K562 (cell line): Measurements from ENCODE around the gene B4GALT5. TPM values are rescaled to one million over a fixed set of nuclear protein-coding genes. Genes with fewer than 3 reads are reported as not detected.

ENCODE experiments used
- ATAC-seq: fragments of 200-7000 bp; cut with Tn5 transposase; 3 replicates; pipeline ENCODE4 v1.9.1; 2020; ENCODE audit warnings: moderate library complexity
- BruUV-seq: library from RNA; stranded (reverse); fragments of 400-500 nt; replicated peaks from 2 replicates; lab custom pipeline; 2021; lab: Mats Ljungman, UMichigan
- CTCF ChIA-PET: fragments of 300-600 bp; formaldehyde crosslinking; extraction: SDS; loops from one replicate; lab custom pipeline; 2021; ENCODE audit warnings: low intra/inter-chr PET ratio; lab: Yijun Ruan, JAX
- POLR2A ChIA-PET: fragments of 300-600, 350-650 bp; sonication (Branson Sonifier 250); formaldehyde crosslinking; extraction: SDS; loops from one replicate; lab custom pipeline; 2021; ENCODE audit warnings: antibody characterized with exemption, inconsistent platforms; lab: Yijun Ruan, JAX
- DNase-seq, 4 experiments: peaks; one replicate each; pipeline versions ENCODE4 v3.0.0 to v3.0.0-alpha.2; 2011 to 2018; ENCODE audit warnings: low spot score in 3 of 4, mixed read lengths in 3 of 4; ENCODE audit errors: extremely low read depth in 1 of 4
- FAIRE-seq: peaks from 2 replicates; lab custom pipeline; 2011; peaks lifted over from hg19 to GRCh38; lab: Jason Lieb, UNC
- H2AFZ ChIP-seq: 2 replicates; pipeline ENCODE4 v1.6.0; 2011; ENCODE audit warnings: low read depth, low read length, control low read depth, inconsistent platforms
- H3K27ac ChIP-seq: fragments of 200-600 bp; 3 replicates; pipeline ENCODE4 v1.8.0; 2011; ENCODE audit warnings: low read depth, mild to moderate bottlenecking, control low read depth, inconsistent platforms, low read length, moderate library complexity, mixed read lengths; ENCODE audit errors: extremely low read depth
- H3K27me3 ChIP-seq, 2 experiments: fragments of 300-600 bp in 1 of 2; 2 replicates in 1 of 2; 3 replicates in 1 of 2; pipeline versions ENCODE4 v1.6.0 to v1.8.0; 2011; ENCODE audit warnings: inconsistent platforms in 2 of 2, low read length in 2 of 2, mild to moderate bottlenecking in 1 of 2, mixed read lengths in 1 of 2, moderate library complexity in 1 of 2; ENCODE audit not compliant: control insufficient read depth in 2 of 2, insufficient read depth in 2 of 2
- H3K36me3 ChIP-seq: fragments of 300-600 bp; 3 replicates; pipeline ENCODE4 v1.8.0; 2011; ENCODE audit warnings: mild to moderate bottlenecking, low read length, inconsistent platforms; ENCODE audit not compliant: control insufficient read depth, insufficient read depth
- H3K4me1 ChIP-seq, 2 experiments: fragments of 200-600 bp in 1 of 2; replicated peaks in 1 of 2; 2 replicates in 1 of 2; 3 replicates in 1 of 2; pipeline versions ENCODE4 v1.5.1 to v1.8.0; 2011; ENCODE audit warnings: inconsistent platforms in 2 of 2, low read length in 2 of 2, mild to moderate bottlenecking in 1 of 2, mixed read lengths in 1 of 2, moderate library complexity in 1 of 2; ENCODE audit not compliant: control insufficient read depth in 2 of 2, insufficient read depth in 2 of 2
- H3K4me2 ChIP-seq: 2 replicates; pipeline ENCODE4 v1.6.1; 2011; ENCODE audit warnings: low read length, control low read depth, inconsistent platforms, mixed read lengths; ENCODE audit not compliant: insufficient read depth
- H3K4me3 ChIP-seq: fragments of 200-600 bp; sonication (generic), shearing (Covaris generic); 2 replicates; pipeline ENCODE4 v1.5.1; 2016; ENCODE audit warnings: control low read depth, inconsistent platforms
- H3K79me2 ChIP-seq: fragments of 200-600 bp; 3 replicates; pipeline ENCODE4 v1.8.0; 2011; ENCODE audit warnings: low read length, inconsistent platforms; ENCODE audit not compliant: control insufficient read depth, insufficient read depth
- H3K9ac ChIP-seq, 2 experiments: 2 replicates each; pipeline versions ENCODE4 v1.6.0 to v1.6.1; 2011; ENCODE audit warnings: low read depth in 2 of 2, low read length in 2 of 2, control low read depth in 1 of 2, inconsistent platforms in 1 of 2, mild to moderate bottlenecking in 1 of 2, mixed read lengths in 1 of 2; ENCODE audit not compliant: insufficient read depth in 1 of 2
- H3K9me1 ChIP-seq: one replicate; pipeline ENCODE4 v1.6.0; 2011; ENCODE audit warnings: inconsistent platforms, mild to moderate bottlenecking, low read length, moderate library complexity; ENCODE audit not compliant: control insufficient read depth, insufficient read depth
- H3K9me3 ChIP-seq: replicated peaks from 2 replicates; pipeline ENCODE4 v1.5.1; 2011; ENCODE audit warnings: low read depth, low read length, inconsistent platforms; ENCODE audit not compliant: control insufficient read depth, insufficient read depth
- H4K20me1 ChIP-seq: replicated peaks from 2 replicates; pipeline ENCODE4 v1.6.1; 2011; ENCODE audit warnings: low read length, inconsistent platforms, mixed read lengths; ENCODE audit not compliant: control insufficient read depth, insufficient read depth
- BHLHE40 ChIP-seq: IDR thresholded peaks from 2 replicates; pipeline ENCODE4 v1.6.1; 2011; ENCODE audit warnings: low read length, improper control_type of control experiment
- HCFC1 ChIP-seq: IDR thresholded peaks from 2 replicates; pipeline ENCODE4 v1.6.1; 2012; ENCODE audit warnings: low read depth, low read length, improper control_type of control experiment
- HNRNPK ChIP-seq: fragments of 200-400 bp; formaldehyde crosslinking; IDR thresholded peaks from one replicate; pipeline ENCODE4 v1.6.1; 2018; ENCODE audit warnings: mild to moderate bottlenecking, low read depth, low read length; ENCODE audit not compliant: poor library complexity, severe bottlenecking
- POLR3A ChIP-seq: IDR thresholded peaks from 2 replicates; pipeline ENCODE4 v1.6.1; 2011; ENCODE audit warnings: borderline replicate concordance, mild to moderate bottlenecking, moderate library complexity; ENCODE audit not compliant: insufficient read length, insufficient read depth; ENCODE audit errors: extremely low read depth
- RAD21 ChIP-seq, 2 experiments: fragments of 250-450 bp in 1 of 2; fragments of 450-650 bp in 1 of 2; sonication (Bioruptor Pico) in 1 of 2; formaldehyde crosslinking in 1 of 2; IDR thresholded peaks in 1 of 2; conservative IDR thresholded peaks in 1 of 2; 2 replicates each; pipeline versions ENCODE4 v1.4.0 to v1.8.0; 2020 to 2022; ENCODE audit warnings: mild to moderate bottlenecking in 2 of 2, moderate library complexity in 1 of 2
- RB1 ChIP-seq: fragments of 450-650 bp; IDR thresholded peaks from 2 replicates; pipeline ENCODE4 v1.6.1; 2017; ENCODE audit warnings: low read depth, mild to moderate bottlenecking
- WGBS: fragments of 100-300 bp; shearing (Covaris generic); methylation state at CpG from one replicate; pipeline ENCODE4 v1.1.6; 2016; ENCODE audit warnings: low coverage, mixed read lengths; ENCODE audit not compliant: insufficient coverage; ENCODE audit errors: missing lambda C conversion rate; 5-methylcytosine and 5-hydroxymethylcytosine counted together
- in situ Hi-C: fragments of 300-500 bp; cut with MboI; formaldehyde crosslinking; loops from 4 replicates; pipeline ENCODE4 v1.15.0; 2018; ENCODE audit warnings: inconsistent platforms, mixed read lengths
- intact Hi-C: fragments of 100-400 bp; cut with micrococcal nuclease; formaldehyde crosslinking; loops from 2 replicates; pipeline ENCODE4 v1.14.2; 2022
- polyA plus RNA-seq, 8 experiments: library from polyadenylated mRNA; depleted of rRNA in 4 of 8; stranded (reverse) in 5 of 8; unstranded in 3 of 8; fragments of >200 nt; fragmentation: Nextera tagmentation in 2 of 8; fragmentation: Illumina TruSeq in 1 of 8; extraction: Ambion mirVana in 2 of 8; extraction: Trizol in 1 of 8; gene quantifications; 2 replicates each; pipeline versions ENCODE4 v1.2.1 to v1.2.3, GENCODE V29; 2011 to 2014; ENCODE audit warnings: inconsistent platforms in 1 of 8, missing spikeins in 1 of 8
- total RNA-seq, 7 experiments: library from RNA; depleted of rRNA in 6 of 7; stranded (reverse); fragments of >200 nt in 6 of 7; fragmentation: Illumina TruSeq in 2 of 7; extraction: Trizol in 2 of 7; gene quantifications; 2 replicates each; pipeline versions ENCODE4 v1.2.1 to v1.2.3, GENCODE V29; 2011 to 2021; ENCODE audit warnings: low replicate concordance in 1 of 7
- TF ChIP-seq, protein P1 (sequence below): fragments of 150-350 bp; conservative IDR thresholded peaks from 2 replicates; pipeline ENCODE4 v1.6.1; 2014; ENCODE audit warnings: low read length
- TF ChIP-seq, protein P2 (sequence below): fragments of 450-650 bp; formaldehyde crosslinking; IDR thresholded peaks from 2 replicates; pipeline ENCODE4 v1.4.0; 2020; ENCODE audit warnings: mild to moderate bottlenecking, moderate library complexity
- TF ChIP-seq, protein P3 (sequence below), 2 experiments: IDR thresholded peaks; 2 replicates each; pipeline ENCODE4 v1.6.1; 2011; ENCODE audit warnings: borderline replicate concordance in 1 of 2, control low read depth in 1 of 2, low read depth in 1 of 2, low read length in 1 of 2, mild to moderate bottlenecking in 1 of 2, mixed read lengths in 1 of 2, moderate library complexity in 1 of 2; ENCODE audit not compliant: insufficient read depth in 1 of 2, insufficient read length in 1 of 2, poor library complexity in 1 of 2, severe bottlenecking in 1 of 2; ENCODE audit errors: extremely low read depth in 1 of 2

The B4GALT5 gene
- total and polyA plus RNA-seq, 9 of the 15 experiments (the other 6 are each of a cell fraction or from before 2014, with no cell fraction given) = 8.5 to 32.6 (median 23.4) TPM

DNA sequence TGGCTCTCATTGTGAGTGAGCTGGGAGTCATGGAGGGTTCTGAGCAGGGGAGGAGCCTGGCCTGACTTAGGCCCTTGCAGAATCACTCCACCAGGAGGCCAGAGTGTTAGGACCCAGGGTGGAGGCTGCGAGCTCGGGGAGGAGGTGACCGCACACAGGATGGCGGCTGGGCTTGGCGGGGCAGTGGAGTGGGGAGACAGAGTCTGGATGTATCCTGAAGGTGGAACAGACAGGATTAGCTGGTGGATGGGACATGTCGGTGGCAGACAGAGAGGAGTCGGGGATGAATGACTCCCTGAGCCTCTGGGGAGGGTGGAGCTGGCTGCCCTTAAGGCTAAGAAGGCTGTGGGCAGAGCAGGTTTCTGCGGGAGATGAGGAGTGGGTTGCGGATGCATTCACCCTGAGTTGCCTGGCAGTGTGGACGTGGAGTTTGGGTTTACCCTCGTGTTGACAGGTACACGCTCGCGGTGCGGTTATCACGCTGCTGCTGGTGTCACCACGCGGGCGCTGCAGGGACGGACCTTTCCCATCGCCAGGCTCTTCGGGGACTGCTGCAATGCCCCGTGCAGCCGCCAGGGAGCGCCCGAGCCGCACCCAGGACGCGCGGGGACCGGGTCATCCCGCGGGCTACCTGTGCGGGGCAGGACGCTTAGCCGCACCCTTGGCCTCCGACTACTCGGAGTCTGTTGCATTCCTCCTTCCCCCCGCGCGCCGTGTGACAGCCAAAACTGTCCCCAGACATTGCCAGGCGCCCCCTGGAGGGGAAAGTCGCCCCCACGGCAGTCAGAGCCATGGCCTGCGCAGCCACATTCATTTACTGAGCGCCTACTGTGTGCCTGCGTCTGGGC, 102.8 kb downstream of the B4GALT5 start (continued):
- TF ChIP-seq, protein P1, sequence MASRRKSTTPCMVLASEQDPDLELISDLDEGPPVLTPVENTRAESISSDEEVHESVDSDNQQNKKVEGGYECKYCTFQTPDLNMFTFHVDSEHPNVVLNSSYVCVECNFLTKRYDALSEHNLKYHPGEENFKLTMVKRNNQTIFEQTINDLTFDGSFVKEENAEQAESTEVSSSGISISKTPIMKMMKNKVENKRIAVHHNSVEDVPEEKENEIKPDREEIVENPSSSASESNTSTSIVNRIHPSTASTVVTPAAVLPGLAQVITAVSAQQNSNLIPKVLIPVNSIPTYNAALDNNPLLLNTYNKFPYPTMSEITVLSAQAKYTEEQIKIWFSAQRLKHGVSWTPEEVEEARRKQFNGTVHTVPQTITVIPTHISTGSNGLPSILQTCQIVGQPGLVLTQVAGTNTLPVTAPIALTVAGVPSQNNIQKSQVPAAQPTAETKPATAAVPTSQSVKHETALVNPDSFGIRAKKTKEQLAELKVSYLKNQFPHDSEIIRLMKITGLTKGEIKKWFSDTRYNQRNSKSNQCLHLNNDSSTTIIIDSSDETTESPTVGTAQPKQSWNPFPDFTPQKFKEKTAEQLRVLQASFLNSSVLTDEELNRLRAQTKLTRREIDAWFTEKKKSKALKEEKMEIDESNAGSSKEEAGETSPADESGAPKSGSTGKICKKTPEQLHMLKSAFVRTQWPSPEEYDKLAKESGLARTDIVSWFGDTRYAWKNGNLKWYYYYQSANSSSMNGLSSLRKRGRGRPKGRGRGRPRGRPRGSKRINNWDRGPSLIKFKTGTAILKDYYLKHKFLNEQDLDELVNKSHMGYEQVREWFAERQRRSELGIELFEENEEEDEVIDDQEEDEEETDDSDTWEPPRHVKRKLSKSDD = no peak
- no peak for TF ChIP-seq POLR3A

DNA sequence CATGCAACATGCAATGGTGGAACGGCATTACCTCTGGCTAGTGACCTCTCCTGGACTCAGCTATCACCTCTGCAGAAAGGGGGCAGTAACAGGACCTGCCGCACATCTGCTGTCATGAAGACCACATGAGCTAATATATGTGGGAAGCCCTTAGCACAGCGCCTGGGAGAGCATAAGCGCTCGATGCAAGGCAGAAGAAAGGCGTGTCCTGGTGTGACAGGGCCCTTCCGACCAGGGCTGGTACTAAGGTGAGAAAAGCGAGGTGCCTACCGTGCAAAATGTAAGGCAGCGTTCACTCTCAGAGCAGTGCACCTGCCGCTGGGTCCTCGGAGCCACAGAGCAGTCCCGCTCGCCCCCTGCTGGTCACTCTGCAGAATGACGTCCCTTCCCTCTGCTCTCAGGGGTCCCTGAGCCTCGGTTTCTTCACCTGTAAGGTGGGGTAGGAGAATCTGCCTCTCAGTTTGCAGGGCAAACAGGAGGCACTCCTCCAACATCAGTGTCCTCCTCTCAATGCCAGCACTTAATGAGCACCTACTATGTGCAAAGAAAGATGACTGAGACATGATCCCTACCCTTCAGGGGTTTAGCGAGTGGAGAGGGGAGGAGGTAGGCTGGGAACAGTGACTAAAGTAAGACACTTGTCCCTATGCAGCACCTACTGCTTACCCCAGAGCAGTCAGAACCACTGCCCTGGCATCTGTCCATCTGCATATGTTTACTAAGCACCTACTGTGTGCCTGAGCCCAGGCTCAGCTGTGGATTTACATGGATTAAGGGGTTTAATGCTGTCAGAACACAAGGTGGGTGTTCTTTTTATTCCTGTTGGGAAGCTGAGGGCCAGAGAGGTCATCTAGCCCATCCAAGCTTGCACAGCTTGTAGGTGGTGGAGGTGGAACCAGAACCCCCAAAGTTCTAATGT, 104.7 kb downstream of the B4GALT5 start:
- Histone ChIP-seq H4K20me1 (peaks cover 7% of the 10 kb centered on the region), H3K4me3 (no peak overlapping the region), H3K4me2 (peak overlapping the region; percentile 73), H3K9me1 (no peaks in the 10 kb centered on the region), H3K36me3 (no peaks in the 10 kb centered on the region), H3K9me3 (no peaks in the 10 kb centered on the region), H3K27me3 (peaks cover 7 to 32% of the 10 kb centered on the region in 2 experiments; a peak in 3 of 5 replicates), H3K9ac (no peak overlapping the region), H3K27ac (no peak overlapping the region), H3K79me2 (no peaks in the 10 kb centered on the region), H3K4me1 (peaks cover 5 to 14% of the 10 kb centered on the region in 2 experiments; a peak in 3 of 5 replicates), H2AFZ (peak overlapping the region; percentile 74)
- in situ Hi-C loops (loop anchor here (5.0 to 10.0 kb wide), 2 partner anchors 64 to 277 kb away; no protein-coding TSS in a partner anchor), intact Hi-C loops (loop anchor here (1.0 to 5.0 kb wide), 3 partner anchors 68 to 279 kb away; no protein-coding TSS in a partner anchor)
- peak; percentile 69 to 76 (median 74) for DNase-seq
- ChIA-PET CTCF (interaction anchor here (0.8 to 4.9 kb wide), 9 partner anchors 63 to 320 kb away, joined by 4 to 70 read pairs (median 6); no protein-coding TSS in a partner anchor), POLR2A (interaction anchor here (1.0 to 1.6 kb wide), 2 partner anchors 11 to 222 kb away, joined by 4 to 5 read pairs; no protein-coding TSS in a partner anchor)
- FAIRE-seq = peak; percentile 75
- no TSS peak for BruUV-seq
- ATAC-seq = peak; percentile 67
- 5% methylated on average over 13 of the region's 17 CpGs for WGBS
- peak; percentile 30; the same call in 1 of the 2 replicates for TF ChIP-seq BHLHE40
- no peak for TF ChIP-seq HNRNPK
- no peak for TF ChIP-seq HCFC1
- TF ChIP-seq, protein P2, sequence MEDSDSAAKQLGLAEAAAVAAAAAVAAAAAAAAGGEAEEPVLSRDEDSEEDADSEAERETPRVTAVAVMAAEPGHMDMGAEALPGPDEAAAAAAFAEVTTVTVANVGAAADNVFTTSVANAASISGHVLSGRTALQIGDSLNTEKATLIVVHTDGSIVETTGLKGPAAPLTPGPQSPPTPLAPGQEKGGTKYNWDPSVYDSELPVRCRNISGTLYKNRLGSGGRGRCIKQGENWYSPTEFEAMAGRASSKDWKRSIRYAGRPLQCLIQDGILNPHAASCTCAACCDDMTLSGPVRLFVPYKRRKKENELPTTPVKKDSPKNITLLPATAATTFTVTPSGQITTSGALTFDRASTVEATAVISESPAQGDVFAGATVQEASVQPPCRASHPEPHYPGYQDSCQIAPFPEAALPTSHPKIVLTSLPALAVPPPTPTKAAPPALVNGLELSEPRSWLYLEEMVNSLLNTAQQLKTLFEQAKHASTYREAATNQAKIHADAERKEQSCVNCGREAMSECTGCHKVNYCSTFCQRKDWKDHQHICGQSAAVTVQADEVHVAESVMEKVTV (CRISPR knock-in tag) = peak; percentile 59
- TF ChIP-seq RB1 = peak; percentile 45; the same call in 1 of the 2 replicates
- TF ChIP-seq, protein P3, sequence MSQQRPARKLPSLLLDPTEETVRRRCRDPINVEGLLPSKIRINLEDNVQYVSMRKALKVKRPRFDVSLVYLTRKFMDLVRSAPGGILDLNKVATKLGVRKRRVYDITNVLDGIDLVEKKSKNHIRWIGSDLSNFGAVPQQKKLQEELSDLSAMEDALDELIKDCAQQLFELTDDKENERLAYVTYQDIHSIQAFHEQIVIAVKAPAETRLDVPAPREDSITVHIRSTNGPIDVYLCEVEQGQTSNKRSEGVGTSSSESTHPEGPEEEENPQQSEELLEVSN (IDR thresholded peaks at IDR 0.05; ENCODE audit: borderline replicate concordance in 1 of 2, extremely low read depth in 1 of 2, insufficient read depth in 1 of 2, insufficient read length in 1 of 2, low read depth in 1 of 2, low read length in 1 of 2, poor library complexity in 1 of 2, severe bottlenecking in 1 of 2) = peak in 1 of 2 experiments; percentile 29
- TF ChIP-seq RAD21 (CRISPR knock-in tag; conservative IDR thresholded peaks at IDR 0.05 in 1 of 2, IDR thresholded peaks at IDR 0.05 in 1 of 2) = peak; percentile 84 to 89
